IPS-18c (cell line): ENCODE data around the gene PRTFDC1.

Experiments used
- H3K4me3 ChIP-seq: 2 replicates; pipeline ENCODE4 v1.7.0; 2013; ENCODE audit warnings: low read depth, mild to moderate bottlenecking, low read length, moderate library complexity; ENCODE audit not compliant: insufficient read depth
- H3K9me3 ChIP-seq: one replicate; pipeline ENCODE4 v1.6.1; 2013; ENCODE audit warnings: mild to moderate bottlenecking, low read length, moderate library complexity; ENCODE audit not compliant: control insufficient read depth, insufficient read depth

PRTFDC1 gene

DNA sequence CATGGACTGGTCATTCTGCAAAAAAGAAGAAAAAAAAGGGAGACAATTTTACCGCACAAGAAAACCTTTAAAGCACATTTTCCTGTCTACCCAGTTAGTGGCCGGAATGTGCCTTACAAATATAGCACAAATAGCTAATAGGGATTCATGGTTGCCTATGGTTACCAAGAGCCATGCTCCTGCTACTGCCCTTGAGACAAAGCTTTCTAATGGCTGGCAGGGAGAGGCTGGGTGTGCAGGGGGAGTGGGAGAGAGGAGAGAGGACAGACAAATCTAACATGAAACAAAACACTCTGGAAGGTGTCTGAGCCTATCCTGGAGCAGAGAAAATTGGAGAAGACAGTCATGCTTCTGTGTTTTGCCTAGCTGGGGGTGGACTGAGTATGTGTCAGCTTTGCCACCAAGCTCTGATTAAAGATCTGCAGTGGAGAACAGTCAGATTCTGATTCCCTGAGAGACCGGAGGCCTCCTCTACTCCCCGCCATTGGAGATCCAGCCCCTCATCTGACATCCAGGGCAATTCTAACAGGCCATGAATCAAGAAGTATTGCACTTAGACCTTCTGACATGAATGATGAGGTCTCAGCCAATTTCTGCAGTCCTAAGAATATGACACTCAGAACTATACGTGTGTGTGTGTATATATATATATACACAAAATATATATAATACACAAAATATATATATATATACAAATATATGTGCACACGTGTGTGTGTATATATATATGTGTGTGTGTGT is 80.2 kb downstream of the PRTFDC1 start:
- peaks cover 4% of the 10 kb centered on the region for H3K9me3 ChIP-seq
- no peak overlapping the region for H3K4me3 ChIP-seq

DNA sequence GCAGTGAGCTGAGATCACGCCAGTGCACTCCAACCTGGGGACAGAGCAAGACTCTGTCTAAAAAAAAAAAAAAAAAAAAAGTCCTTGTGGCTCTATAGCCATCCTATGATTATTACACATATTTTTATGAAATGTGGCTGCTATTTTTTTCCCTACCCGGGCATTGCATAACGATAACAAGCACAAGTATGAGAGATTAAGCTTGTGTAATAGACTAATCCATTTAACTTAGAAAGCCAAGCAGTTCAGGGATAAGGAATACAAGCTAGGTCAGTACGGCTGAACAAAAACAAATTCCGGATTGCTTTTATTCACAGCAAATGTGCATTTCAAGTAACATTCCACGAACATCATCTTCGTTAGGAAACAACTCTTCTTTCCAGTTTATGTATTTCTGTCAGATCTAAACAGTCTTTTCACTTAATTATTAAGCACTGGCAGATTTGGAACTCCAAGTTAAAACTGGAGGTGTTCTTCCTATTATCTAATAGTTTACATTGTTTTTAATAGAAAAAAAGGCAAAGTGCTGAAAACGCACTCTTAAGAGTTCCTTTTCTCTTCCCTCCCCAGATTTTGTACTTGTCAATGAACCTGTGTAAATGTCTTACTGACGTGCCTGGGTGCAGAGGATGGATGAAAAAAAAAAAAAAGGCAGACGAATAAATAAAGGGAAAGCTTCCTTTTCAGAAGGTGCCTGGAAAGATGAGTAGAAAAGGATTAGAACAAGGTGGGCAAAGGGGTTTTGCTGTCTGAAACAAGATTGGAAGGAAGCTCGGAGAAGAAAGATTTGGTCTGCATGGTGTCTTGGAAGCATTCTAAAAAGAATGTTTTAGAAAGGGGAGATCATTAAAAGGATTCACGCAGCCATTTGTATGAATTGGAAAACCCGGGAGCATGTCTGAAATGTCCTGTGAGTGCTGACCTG is 81.1 kb downstream of the PRTFDC1 start:
- H3K4me3 ChIP-seq: no peak overlapping the region
- peaks cover 4% of the 10 kb centered on the region for H3K9me3 ChIP-seq

DNA sequence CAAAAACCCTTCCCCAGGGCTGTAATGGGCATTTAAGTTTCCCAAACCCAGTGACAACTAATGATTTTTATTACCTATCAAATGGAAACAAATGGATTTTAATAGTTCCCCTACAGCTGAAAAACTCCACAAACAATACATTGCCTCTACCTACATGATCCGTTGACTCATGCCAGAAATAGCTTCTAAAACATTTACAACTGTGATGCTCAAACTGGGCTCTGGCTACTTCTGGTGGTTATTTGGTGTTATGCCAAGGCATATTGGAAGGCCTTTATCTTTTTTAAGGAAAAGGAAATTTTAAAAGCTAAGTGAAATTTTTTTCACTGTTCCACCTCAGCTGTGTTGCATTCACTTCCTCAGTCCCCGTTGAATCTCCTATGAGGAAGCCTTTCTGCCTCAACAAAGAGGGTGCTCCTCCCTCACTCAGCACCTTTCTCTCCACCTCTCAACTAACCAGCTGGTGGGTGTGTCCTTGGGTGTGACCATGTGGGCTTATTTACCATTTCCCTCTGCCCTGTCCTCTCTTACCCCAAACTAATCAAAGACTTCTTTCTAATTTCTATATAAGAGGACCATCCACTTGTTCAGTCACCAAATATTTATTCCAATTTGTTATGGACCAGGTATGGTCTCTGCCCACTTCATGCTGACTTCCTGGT is 82.9 kb downstream of the PRTFDC1 start:
- H3K4me3 ChIP-seq: no peak overlapping the region
- H3K9me3 ChIP-seq: peaks cover 4% of the 10 kb centered on the region

DNA sequence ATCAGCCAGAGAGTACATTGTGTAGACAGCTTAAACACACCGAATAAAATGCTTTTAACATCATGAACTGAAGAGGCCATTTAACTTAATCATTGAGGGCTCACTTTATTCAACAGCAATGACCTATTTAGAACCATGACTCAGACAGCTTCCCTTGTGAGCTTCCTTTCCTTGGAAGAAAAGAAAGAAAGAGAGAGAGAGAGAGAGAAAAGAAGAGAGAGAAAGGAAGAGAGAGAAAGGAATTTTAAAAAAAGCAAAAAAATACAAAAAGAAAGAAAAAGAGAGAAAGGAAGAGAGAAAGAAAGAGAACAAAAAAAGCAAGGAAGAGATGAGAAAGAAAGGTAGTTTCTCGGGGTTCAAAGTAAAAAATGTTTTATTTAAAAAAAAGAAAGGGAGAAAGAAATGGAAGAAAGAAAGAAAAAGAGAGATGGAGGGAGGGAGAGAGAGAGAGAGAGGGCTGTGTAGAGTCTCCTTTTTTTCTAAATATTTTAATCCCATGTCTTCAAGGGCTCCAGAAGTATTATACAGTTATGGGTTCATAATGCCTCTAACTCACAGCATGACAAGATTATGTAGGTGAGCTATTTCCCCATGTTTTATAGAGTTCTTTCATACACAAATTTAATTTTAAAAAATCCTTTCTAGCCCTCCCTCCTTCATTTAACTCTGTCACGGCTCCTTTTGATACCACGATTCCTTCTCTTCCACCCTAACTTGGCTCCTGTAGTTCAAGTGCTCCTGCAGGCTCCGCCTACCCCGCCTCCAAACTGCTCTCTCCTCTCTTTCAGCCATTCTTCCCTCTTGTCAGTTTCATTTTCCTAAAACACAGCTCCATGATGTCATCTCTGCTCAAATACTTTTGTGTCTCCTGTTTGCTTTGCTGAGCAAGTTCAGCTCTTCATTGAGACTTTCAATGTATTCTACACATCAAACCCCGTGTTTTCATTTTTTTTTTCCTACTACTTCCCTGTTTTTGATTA is 85.5 kb downstream of the PRTFDC1 start:
- Histone ChIP-seq H3K9me3 (peaks cover 4% of the 10 kb centered on the region), H3K4me3 (no peak overlapping the region)

DNA sequence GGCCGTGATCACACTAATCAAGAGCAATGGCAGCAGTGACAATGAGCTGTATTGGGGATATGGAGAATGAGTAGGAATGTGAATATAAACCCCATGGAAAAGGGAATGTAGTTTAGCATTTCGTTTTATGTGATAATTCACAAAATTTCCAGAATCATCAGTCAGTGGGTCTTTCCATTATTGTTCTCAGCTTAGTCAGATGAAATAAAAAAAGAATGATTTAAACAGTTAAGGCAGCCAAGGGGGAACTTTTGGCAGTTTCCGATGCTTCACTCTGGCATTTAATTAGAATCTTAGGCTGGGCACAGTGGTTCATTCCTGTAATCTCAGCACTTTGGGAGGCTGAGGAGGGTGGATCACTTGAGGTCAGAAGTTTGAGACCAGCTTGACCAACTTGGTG is 86.6 kb downstream of the PRTFDC1 start:
- Histone ChIP-seq H3K4me3 (no peak overlapping the region), H3K9me3 (peaks cover 4% of the 10 kb centered on the region)

DNA sequence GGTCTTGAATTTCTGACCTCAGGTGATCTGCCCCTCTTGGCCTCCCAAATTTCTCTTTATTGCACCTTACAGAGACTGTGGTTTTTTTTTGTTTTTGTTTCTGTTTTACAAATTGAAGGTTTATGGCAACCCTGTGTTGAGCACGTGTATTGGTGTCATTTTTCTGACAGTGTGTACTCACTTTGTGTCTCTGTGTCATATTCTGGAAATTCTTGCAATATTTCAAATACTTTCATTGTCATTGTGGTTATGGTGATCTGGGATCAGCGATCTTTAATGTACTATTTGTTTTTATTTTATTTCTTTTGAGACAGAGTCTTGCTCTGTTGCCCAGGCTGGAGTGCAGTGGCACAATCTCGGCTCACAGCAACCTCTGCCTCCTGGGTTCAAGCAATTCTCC is 89.8 kb downstream of the PRTFDC1 start:
- Histone ChIP-seq H3K9me3 (no peaks in the 10 kb centered on the region), H3K4me3 (no peak overlapping the region)

DNA sequence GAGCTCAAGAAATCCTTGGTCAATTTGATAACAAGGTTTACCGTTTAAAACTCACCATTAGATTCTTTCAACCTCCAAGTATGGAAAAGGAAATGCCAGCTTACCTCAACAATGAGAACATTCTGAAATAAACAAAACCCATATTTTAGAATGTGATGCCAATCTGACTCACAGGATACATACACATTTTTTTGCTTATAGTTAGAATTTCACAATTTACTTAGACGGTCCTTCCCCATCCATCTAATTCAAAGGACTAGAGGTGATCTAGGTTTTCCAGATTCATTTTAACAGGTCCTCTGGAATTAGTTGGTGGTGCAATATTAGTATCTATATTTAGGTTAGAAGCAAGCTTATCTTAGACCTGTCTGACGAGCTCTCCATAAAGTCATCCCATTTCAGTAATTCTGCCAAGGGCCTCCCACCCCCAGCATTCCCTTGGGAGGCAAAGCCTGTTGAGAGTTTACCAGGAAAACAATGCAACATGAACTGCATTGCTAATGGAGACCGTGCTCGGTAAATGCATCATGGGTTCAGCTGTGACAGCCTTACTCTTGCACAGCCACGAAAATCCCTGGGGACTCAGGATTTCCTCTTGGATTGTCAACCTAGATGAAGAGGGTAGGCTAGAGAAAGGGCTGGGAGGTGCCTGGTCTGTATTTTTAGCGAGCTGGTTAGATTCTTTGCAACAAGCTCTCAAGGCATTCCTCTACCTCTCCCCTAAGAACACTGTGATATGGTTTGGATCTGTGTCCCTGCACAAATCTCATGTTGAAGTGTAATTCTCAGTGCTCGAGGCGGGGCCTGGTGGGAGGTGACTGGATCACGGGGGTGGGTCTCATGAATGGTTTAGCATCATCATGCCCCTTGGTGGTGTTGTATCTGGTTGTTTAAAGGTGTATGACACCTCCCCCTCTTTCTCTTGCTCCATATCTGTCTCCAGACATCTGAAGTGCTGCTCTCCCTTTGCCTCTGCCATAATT is 93.8 kb downstream of the PRTFDC1 start:
- no peaks in the 10 kb centered on the region for H3K9me3 ChIP-seq
- no peak overlapping the region for H3K4me3 ChIP-seq

DNA sequence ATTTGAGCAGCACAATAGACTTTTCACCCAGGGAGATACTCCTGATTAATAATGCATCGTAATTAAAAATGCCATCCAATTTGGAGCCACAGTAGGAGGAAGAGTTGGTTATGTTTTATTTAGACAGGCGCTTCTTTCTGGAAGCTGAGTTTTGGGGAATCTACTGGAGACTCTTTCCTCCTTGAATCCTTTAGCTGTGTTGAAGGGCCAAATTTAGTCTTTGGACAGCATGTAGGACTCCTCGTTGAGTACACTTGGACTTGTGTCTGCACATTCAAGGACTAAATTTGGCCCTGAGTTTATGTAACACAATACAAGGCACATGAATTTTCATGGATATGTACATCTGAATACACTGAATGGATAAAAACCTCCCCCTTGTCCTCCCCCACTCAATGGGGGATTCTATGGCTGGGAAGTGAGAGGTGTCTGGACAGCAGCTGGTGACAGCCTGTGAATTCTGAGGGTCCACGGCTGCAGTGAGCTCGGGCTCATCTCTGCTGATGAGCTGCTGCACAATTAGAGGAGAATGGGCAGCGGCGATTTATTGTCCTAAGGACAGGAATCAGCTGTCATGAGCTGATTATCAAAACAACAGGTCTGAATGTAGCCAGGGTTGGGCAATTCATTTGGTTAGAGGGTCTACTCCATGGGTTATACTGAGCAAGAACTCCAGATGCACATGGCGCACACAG is 95.2 kb downstream of the PRTFDC1 start:
- Histone ChIP-seq H3K4me3 (no peak overlapping the region), H3K9me3 (no peaks in the 10 kb centered on the region)

DNA sequence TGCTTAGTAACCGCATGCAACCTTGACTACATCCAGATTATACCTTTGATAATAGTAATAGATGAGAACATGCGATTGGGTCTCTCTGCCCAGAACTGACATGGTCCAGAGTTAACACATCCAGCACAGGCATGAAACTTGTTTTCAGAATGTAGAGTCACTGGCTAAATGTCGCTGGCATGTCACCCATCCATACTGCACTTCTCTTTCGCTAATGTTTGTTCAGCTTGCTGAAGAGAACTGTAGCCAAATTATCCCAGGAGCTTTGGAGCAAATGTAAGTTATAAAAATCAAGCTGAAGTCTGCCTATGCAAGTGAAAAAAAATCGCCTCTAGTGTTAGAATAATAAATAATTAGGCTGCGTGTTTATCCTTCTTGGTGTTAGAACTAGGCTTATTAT is 98.2 kb downstream of the PRTFDC1 start:
- Histone ChIP-seq H3K9me3 (no peaks in the 10 kb centered on the region), H3K4me3 (no peak overlapping the region)

DNA sequence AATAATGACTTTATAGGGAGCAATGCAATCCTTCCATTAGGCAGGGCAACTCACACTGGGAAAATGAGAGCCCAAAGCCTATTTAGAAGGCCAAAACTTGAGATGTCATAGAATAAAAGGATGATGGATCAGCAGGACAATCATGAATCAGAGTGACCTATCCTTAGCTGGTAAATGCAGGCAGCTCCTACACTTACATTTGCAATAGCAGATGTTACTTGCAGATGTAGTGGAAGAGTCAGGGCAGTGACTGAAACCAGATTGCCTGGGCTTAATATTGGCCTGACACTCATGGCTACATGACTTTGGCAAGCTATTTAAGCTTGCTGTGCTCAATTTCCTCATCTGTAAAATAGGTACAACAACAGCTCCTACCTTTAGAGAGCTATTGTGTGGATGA is 98.7 kb downstream of the PRTFDC1 start:
- Histone ChIP-seq H3K4me3 (no peak overlapping the region), H3K9me3 (no peaks in the 10 kb centered on the region)

DNA sequence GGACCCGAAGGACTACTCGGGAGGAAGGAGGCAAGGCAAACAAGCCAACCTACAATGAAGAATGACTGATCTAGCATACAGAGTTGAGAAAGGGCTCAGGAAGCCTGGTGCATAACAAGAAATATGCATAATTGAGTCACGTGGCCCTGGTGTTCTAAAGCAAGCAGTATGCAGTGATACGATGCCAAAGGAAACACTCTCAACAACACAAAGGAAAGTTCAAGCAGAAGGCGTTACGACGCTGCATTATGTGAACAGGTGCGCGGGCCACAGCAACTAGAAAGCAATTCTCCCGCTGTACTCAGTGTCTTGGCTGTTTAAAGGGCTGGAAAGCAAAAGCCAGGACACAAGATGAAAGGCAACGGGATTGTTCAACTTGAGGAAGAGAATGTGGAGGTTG is 100.8 kb downstream of the PRTFDC1 start:
- no peaks in the 10 kb centered on the region for H3K9me3 ChIP-seq
- H3K4me3 ChIP-seq: no peak overlapping the region

DNA sequence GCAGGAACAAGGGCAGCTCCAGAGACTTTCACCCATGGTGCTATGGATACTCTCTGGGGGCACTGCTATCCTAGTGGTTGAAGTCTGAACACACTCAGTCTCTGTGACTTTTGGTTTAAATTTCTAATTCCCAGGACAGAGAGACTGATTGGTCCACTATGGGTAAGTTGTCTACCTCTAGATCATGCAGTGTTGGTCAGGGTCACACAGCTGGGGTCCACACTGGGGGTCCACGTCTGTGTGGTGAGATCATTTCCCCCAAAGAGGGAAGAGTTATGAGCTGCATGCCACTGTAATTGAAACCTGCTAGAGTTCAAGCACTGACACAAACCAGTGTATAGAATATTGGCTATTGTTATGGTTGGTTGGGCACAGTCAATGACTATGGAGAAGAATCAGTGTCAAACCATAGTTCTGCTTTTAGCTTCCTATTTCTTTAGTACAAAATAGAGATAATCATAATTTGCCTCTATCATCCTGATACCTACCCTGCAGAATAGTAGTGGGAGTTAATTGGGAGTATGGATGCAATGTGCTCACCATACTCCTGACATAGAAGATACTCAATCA is 101.6 kb downstream of the PRTFDC1 start:
- Histone ChIP-seq H3K9me3 (no peaks in the 10 kb centered on the region), H3K4me3 (no peak overlapping the region)

DNA sequence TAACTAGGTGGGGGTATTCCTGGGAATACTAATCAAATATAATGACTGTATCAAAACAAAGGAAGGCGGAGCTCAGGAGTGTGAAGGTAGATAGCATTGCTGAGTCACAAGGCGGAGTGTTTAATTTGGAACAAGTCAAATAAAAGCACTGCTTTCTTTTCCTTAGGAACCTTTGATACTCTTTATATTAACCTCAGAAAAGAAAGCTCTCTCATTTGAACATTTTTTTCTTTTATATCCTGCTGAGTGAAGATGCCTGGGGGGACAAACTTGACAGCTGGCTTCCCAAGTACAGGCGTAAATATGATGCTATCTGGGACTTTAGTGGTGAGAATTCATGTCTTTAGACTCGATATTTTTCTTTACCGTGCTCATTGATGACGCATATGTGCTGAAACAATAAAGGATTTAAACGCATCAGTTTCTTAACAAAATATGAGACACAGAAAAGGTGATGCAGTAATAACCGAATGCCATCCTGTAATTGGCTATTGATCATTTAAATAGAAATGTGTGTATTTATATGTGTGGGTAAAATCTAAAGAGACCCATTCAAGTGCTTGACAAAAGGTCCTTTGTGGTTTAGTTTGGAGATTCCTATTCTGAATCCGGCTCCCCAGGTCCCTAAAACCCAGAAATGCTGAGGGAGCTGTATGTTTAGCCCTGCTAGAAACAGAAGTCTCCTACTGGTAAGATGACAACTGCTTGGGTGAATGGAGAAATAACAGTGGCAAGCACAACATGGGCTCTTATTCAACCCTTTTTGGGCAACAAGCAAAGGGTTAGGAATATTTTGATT is 102.7 kb downstream of the PRTFDC1 start:
- Histone ChIP-seq H3K4me3 (no peak overlapping the region), H3K9me3 (no peaks in the 10 kb centered on the region)

DNA sequence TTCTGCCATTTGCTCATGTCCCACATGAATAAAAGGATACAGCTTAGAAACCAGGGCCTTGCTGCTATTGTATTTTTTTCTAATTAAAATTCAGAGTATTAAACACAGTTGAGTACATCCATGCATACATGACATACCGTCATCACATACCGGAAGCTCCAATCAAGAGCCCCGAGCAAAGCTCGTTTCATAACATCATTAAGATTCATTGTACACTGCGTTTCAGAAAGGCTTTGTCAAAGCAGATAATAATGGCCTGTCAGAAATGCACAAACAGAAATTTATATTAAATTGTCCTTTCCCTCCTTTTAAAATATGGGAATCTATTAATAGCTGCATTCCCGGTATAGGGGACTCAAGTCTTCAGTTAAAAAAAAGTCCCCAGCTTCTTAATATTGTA is 103.4 kb downstream of the PRTFDC1 start:
- no peak overlapping the region for H3K4me3 ChIP-seq
- no peaks in the 10 kb centered on the region for H3K9me3 ChIP-seq
